ENCODE results near the gene MTHFD1L.

Gene MTHFD1L

DNA sequence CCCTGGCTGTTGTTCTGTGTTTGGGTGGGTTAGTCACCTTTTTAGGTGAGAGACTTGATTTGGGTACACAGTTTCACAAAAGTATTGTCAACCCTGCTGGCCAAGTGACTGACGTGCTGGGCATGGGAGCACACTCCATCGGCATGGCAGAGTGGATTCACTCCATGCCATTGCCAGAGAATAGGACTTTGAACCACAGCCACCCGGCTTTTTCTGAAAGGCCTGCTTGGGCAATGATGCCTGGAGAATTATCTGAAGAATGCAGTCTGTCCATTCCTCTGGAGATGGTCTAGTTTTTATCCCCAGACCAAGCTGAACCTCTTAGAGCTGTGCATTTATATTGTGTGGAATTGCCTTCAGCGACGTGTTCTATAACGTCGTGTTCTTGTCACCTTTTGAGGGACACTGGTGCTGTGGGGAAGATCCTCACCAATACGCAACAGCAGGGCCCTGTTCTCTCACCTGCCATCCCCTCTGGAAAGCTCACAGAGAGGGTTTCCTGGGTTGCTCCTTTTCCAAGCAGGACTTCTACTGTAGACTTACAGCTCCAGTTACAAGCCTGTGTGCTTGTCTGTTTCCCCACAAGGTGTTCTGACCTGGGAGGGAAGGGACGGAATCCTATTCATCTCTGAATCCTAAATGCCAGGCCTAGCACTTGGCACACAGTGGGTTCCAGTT is 190.9 kb downstream of the MTHFD1L start:
- no peaks in the 10 kb centered on the region for H3K9me3 ChIP-seq (ENCODE audit: severe bottlenecking)
- no peak for DNase-seq
- no peaks in the 10 kb centered on the region for H3K36me3 ChIP-seq
- no peak overlapping the region for H3K27ac ChIP-seq
- no peak overlapping the region for H3K4me3 ChIP-seq (ENCODE audit: low read depth, low read length)
- TF ChIP-seq, protein P1, sequence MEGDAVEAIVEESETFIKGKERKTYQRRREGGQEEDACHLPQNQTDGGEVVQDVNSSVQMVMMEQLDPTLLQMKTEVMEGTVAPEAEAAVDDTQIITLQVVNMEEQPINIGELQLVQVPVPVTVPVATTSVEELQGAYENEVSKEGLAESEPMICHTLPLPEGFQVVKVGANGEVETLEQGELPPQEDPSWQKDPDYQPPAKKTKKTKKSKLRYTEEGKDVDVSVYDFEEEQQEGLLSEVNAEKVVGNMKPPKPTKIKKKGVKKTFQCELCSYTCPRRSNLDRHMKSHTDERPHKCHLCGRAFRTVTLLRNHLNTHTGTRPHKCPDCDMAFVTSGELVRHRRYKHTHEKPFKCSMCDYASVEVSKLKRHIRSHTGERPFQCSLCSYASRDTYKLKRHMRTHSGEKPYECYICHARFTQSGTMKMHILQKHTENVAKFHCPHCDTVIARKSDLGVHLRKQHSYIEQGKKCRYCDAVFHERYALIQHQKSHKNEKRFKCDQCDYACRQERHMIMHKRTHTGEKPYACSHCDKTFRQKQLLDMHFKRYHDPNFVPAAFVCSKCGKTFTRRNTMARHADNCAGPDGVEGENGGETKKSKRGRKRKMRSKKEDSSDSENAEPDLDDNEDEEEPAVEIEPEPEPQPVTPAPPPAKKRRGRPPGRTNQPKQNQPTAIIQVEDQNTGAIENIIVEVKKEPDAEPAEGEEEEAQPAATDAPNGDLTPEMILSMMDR (IDR thresholded peaks at IDR 0.05; ENCODE audit: low read depth, low read length) = no peak
- H3K27me3 ChIP-seq (ENCODE audit: insufficient read depth, low read depth, severe bottlenecking) = no peaks in the 10 kb centered on the region

DNA sequence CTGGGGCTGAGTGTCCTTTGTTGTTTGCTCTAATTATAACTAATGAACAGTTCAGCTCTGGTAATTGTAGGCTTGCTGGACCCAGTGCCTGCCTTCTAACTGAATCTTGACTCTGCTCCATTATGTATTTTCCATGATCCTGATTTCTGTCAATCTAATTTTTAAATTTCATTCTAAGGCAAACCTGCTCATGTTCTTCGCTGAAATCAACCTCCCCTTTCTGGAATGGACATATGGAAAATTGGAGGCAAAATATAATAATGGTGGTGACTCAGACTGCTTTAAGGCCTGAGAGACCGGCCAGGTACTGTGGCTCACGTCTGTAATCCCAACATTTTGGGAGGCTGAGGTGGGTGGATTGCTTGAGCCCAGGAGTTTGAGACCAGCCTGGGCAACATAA is 191.6 kb downstream of the MTHFD1L start:
- TF ChIP-seq, protein P1 (IDR thresholded peaks at IDR 0.05; ENCODE audit: low read depth, low read length) = no peak
- no peak overlapping the region for H3K4me3 ChIP-seq (ENCODE audit: low read depth, low read length)
- no peak overlapping the region for H3K27ac ChIP-seq
- H3K27me3 ChIP-seq (ENCODE audit: insufficient read depth, low read depth, severe bottlenecking) = no peaks in the 10 kb centered on the region
- no peak for DNase-seq
- no peaks in the 10 kb centered on the region for H3K9me3 ChIP-seq (ENCODE audit: severe bottlenecking)
- no peaks in the 10 kb centered on the region for H3K36me3 ChIP-seq

DNA sequence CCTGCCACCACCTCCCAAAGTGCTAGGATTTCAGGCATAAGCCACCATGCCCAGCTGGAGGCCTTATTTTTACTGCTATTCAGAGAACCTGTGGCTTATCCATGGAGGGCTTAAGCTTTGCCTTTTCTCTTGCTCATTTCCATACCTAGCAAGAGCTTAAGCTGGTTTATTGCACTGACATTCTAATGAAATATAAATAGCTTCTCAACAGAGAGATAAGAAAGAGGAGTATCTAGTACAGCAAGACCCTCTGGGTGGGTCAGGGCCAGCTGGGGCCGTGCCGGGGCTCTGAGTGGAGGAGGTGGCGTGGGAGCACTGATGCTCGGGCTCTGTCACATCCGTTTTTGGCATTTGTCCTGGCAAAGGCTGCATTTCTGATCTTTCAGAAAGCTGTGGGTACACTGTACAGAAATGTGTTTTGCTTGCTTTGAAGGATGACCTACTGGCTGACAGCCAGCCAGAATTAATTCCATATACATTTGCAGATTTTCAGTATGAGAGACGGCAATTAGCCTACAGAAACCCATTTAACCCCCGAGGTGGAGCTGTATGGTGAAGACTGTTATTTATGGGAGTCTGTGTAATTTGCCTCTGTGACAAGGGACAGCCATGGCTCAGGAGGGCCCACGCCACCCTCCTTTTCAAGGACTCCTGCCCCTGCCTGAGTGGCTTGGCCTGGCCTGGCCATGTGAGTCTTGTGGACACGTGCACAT is 192.7 kb downstream of the MTHFD1L start:
- DNase-seq = peak; percentile 62
- TF ChIP-seq, protein P1 (IDR thresholded peaks at IDR 0.05; ENCODE audit: low read depth, low read length) = no peak
- Histone ChIP-seq H3K4me3 (ENCODE audit: low read depth, low read length) (no peak overlapping the region), H3K27me3 (ENCODE audit: insufficient read depth, low read depth, severe bottlenecking) (no peaks in the 10 kb centered on the region), H3K27ac (peak overlapping the region; percentile 33; the same call in 1 of the 2 replicates), H3K9me3 (ENCODE audit: severe bottlenecking) (no peaks in the 10 kb centered on the region), H3K36me3 (no peaks in the 10 kb centered on the region)

DNA sequence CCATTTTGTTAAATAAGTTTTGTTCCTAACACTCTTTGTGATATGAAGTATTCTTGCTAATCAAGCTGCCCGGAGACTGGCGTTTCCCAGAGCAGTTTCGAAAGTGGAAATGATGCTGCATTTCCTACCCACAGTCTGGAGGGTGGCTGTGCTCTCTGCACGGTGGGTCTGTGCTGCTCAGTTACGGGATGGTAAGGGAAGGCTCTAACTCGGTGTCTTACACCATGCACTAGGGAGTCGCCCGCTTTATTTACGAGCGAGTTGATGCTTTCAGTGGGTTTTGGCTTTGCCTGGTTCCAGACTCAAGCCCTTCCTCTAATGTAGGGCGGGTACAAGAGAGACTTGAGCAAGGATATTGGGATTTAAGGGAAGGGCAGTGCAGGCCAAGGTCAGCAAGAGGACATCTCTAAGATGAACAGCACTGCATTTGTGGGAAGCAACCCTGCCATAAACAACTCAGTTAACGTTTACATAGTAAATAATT is 194.2 kb downstream of the MTHFD1L start:
- DNase-seq = no peak
- Histone ChIP-seq H3K36me3 (no peaks in the 10 kb centered on the region), H3K27ac (no peak overlapping the region), H3K9me3 (ENCODE audit: severe bottlenecking) (no peaks in the 10 kb centered on the region), H3K4me3 (ENCODE audit: low read depth, low read length) (no peak overlapping the region), H3K27me3 (ENCODE audit: insufficient read depth, low read depth, severe bottlenecking) (no peaks in the 10 kb centered on the region)
- TF ChIP-seq, protein P1 (IDR thresholded peaks at IDR 0.05; ENCODE audit: low read depth, low read length) = no peak

DNA sequence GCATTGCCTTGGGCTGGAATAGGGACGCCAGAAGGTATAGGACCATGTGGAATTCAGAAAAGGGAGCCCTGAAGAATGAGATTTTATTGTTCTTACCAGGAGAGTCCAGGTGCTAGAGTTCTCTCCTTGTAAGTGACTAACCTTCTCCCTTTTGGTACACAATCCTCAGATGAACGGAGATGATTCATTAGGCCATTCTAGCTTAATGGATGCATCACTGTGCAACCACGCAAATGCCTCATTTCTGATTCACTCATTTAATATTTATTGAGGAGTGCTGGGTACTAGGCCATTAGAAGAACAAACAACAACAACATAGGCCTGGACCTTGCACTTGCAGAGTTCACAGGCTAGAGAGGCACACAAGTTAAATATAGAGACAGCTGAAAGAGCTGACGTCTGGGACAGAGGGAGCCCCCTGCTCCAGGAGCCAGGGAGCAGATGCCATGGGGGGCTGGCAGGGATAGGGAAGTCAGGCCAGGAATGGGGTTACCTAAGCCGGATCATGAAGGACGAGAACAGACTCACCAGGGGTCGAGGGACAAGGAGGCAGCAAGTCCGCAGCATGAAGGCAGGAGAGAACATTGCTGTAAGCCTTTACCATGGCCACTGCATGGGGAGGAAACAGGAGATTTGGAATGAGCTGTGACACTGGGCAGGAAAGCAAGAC is 194.7 kb downstream of the MTHFD1L start:
- Histone ChIP-seq H3K36me3 (no peaks in the 10 kb centered on the region), H3K27ac (no peak overlapping the region), H3K27me3 (ENCODE audit: insufficient read depth, low read depth, severe bottlenecking) (no peaks in the 10 kb centered on the region), H3K9me3 (ENCODE audit: severe bottlenecking) (no peaks in the 10 kb centered on the region), H3K4me3 (ENCODE audit: low read depth, low read length) (no peak overlapping the region)
- no peak for DNase-seq
- TF ChIP-seq, protein P1 (IDR thresholded peaks at IDR 0.05; ENCODE audit: low read depth, low read length) = no peak

Measured in WERI-Rb-1 (cell line).